Muscle of back (tissue), 11 donors: ENCODE data around the gene KLHL29. TPM values are rescaled to one million over a fixed set of nuclear protein-coding genes. Genes with fewer than 3 reads are reported as not detected.
A peak's percentile ranks its signal among the peaks of the same experiment; 100 is the strongest.

Experiments used
- DNase-seq, 3 donors: peaks; one replicate each; pipeline versions ENCODE4 v3.0.0 to v3.0.0-alpha.2; 2013
- polyA plus RNA-seq, 10 donors: library from polyadenylated mRNA; unstranded; fragments of 120-200 nt; gene quantifications; one replicate each; pipeline ENCODE4 v1.2.1, GENCODE V29; 2013; ENCODE audit not compliant: insufficient read length in 10 of 10

The KLHL29 gene
- polyA plus RNA-seq, 10 donors: 5.6 to 10.3 (median 7.6) TPM

GRCh38 chr2:23394700-23395099, 9.7 kb downstream of the KLHL29 start:
- DNase-seq: no peak

- DNase-seq: no peak
Measured at GRCh38 chr2:23397478-23397877, 12.5 kb downstream of the KLHL29 start.

- DNase-seq: no peak
Measured at GRCh38 chr2:23399674-23400261, 14.8 kb downstream of the KLHL29 start.

- DNase-seq: no peak
Measured at GRCh38 chr2:23400703-23401102, 15.7 kb downstream of the KLHL29 start.

- no peak for DNase-seq
Measured at GRCh38 chr2:23401427-23402204, 16.6 kb downstream of the KLHL29 start.

- no peak for DNase-seq
Measured at GRCh38 chr2:23402205-23402740, 17.3 kb downstream of the KLHL29 start.

- DNase-seq: peak; percentile 41 to 82 (median 61)
Measured at GRCh38 chr2:23404426-23404825, 19.4 kb downstream of the KLHL29 start.

GRCh38 chr2:23409248-23409647, 24.3 kb downstream of the KLHL29 start:
- DNase-seq: no peak

- no peak for DNase-seq
Measured at GRCh38 chr2:23410596-23410995, 25.6 kb downstream of the KLHL29 start.

- DNase-seq: peak in 1 of 3 donors; percentile 87
Measured at GRCh38 chr2:23411752-23412431, 26.9 kb downstream of the KLHL29 start.

- DNase-seq: peak in 1 of 3 donors; percentile 66
Measured at GRCh38 chr2:23412556-23413155, 27.7 kb downstream of the KLHL29 start.

GRCh38 chr2:23413641-23414040, 28.7 kb downstream of the KLHL29 start:
- no peak for DNase-seq

GRCh38 chr2:23414106-23414505, 29.1 kb downstream of the KLHL29 start:
- no peak for DNase-seq

GRCh38 chr2:23414871-23415270, 29.9 kb downstream of the KLHL29 start:
- no peak for DNase-seq

GRCh38 chr2:23417310-23417709, 32.3 kb downstream of the KLHL29 start:
- no peak for DNase-seq

- no peak for DNase-seq
Measured at GRCh38 chr2:23418056-23418455, 33.1 kb downstream of the KLHL29 start.

GRCh38 chr2:23418461-23418911, 33.5 kb downstream of the KLHL29 start:
- peak in 1 of 3 donors; percentile 37 for DNase-seq

- DNase-seq: no peak
Measured at GRCh38 chr2:23419171-23420090, 34.5 kb downstream of the KLHL29 start.

GRCh38 chr2:23420091-23420839, 35.3 kb downstream of the KLHL29 start:
- DNase-seq: no peak

- no peak for DNase-seq
Measured at GRCh38 chr2:23420840-23421476, 36.0 kb downstream of the KLHL29 start.
